Measurements from ENCODE around the gene LRRC1. TPM values are rescaled to one million over a fixed set of nuclear protein-coding genes. Genes with fewer than 3 reads are reported as not detected.

Gene LRRC1
- total and polyA plus RNA-seq, 10 of the 15 experiments (the other 5 are each of a cell fraction or from before 2014, with no cell fraction given), result 0.35 to 9.3 (median 0.63) TPM

- TF ChIP-seq MTA3 (IDR thresholded peaks at IDR 0.05; ENCODE audit: borderline replicate concordance, low read length) (no peak), NR2C1 (IDR thresholded peaks at IDR 0.05) (no peak), NFYA (IDR thresholded peaks at IDR 0.05; ENCODE audit: borderline replicate concordance, low read depth, low read length) (no peak), ZNF274 (IDR thresholded peaks at IDR 0.05; ENCODE audit: insufficient read depth, insufficient read length) (no peak), TCF7 (IDR thresholded peaks at IDR 0.05; ENCODE audit: borderline replicate concordance) (no peak), POLR2AphosphoS2 (IDR thresholded peaks at IDR 0.05; ENCODE audit: low read depth, low read length) (no peak), EZH2 (IDR thresholded peaks at IDR 0.05; ENCODE audit: borderline replicate concordance, control insufficient read depth, low read depth, low read length) (no peak), ATF7 (IDR thresholded peaks at IDR 0.05; ENCODE audit: low read depth) (no peak), SUPT20H (IDR thresholded peaks at IDR 0.05; ENCODE audit: borderline replicate concordance, control insufficient read depth, low read depth, low read length) (no peak), NFYB (IDR thresholded peaks at IDR 0.05; ENCODE audit: insufficient read depth, low read depth, low read length) (no peak), RCOR1 (conservative IDR thresholded peaks at IDR 0.05; ENCODE audit: low read depth, low read length) (no peak), FOS (IDR thresholded peaks at IDR 0.05; ENCODE audit: borderline replicate concordance, extremely low read depth, insufficient read length) (no peak), MAX (IDR thresholded peaks at IDR 0.05; ENCODE audit: low read depth, low read length) (no peak), MYC (IDR thresholded peaks at IDR 0.05; ENCODE audit: insufficient read depth, insufficient read length, insufficient replicate concordance, low read length, severe bottlenecking) (no peak), RFX5 (IDR thresholded peaks at IDR 0.05; ENCODE audit: low read depth, low read length) (no peak), CREM (IDR thresholded peaks at IDR 0.05; ENCODE audit: low read depth) (no peak)
- TF ChIP-seq, protein P1, sequence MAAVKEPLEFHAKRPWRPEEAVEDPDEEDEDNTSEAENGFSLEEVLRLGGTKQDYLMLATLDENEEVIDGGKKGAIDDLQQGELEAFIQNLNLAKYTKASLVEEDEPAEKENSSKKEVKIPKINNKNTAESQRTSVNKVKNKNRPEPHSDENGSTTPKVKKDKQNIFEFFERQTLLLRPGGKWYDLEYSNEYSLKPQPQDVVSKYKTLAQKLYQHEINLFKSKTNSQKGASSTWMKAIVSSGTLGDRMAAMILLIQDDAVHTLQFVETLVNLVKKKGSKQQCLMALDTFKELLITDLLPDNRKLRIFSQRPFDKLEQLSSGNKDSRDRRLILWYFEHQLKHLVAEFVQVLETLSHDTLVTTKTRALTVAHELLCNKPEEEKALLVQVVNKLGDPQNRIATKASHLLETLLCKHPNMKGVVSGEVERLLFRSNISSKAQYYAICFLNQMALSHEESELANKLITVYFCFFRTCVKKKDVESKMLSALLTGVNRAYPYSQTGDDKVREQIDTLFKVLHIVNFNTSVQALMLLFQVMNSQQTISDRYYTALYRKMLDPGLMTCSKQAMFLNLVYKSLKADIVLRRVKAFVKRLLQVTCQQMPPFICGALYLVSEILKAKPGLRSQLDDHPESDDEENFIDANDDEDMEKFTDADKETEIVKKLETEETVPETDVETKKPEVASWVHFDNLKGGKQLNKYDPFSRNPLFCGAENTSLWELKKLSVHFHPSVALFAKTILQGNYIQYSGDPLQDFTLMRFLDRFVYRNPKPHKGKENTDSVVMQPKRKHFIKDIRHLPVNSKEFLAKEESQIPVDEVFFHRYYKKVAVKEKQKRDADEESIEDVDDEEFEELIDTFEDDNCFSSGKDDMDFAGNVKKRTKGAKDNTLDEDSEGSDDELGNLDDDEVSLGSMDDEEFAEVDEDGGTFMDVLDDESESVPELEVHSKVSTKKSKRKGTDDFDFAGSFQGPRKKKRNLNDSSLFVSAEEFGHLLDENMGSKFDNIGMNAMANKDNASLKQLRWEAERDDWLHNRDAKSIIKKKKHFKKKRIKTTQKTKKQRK (IDR thresholded peaks at IDR 0.05; ENCODE audit: low read depth, low read length), result no peak
- ATAC-seq (no peak), DNase-seq (ENCODE audit: low read depth, low spot score) (no peak), FAIRE-seq (no peak)
- no peaks in the 10 kb centered on the region for H3K36me3 ChIP-seq (ENCODE audit: control insufficient read depth in 2 of 2, insufficient read depth in 2 of 2, low read length in 1 of 2)
- no peak overlapping the region for H3K9ac ChIP-seq (ENCODE audit: control insufficient read depth, insufficient read depth, low read length)
- WGBS (ENCODE audit: insufficient coverage, insufficient replicate concordance, low lambda C conversion rate, missing lambda C conversion rate), result 0% methylated on average over 2 of the region's 2 CpGs
- no peak overlapping the region for H3K27ac ChIP-seq (ENCODE audit: control insufficient read depth, insufficient read depth)
- no peaks in the 10 kb centered on the region for H3K9me3 ChIP-seq (replicated peaks; ENCODE audit: control insufficient read depth, insufficient read depth, low read length)
- H3K4me3 ChIP-seq, result no peak overlapping the region
- no peaks in the 10 kb centered on the region for H4K20me1 ChIP-seq (ENCODE audit: control insufficient read depth, insufficient read depth)
- H2AFZ ChIP-seq (ENCODE audit: control insufficient read depth, low read depth, low read length), result no peak overlapping the region
- H3K79me2 ChIP-seq (ENCODE audit: control insufficient read depth, insufficient read depth, low read length), result no peaks in the 10 kb centered on the region
- POLR2A ChIA-PET, result no interaction called here
- in situ Hi-C loops (cut with MboI) (no loop called here), intact Hi-C loops (cut with micrococcal nuclease; ENCODE audit: unreplicated experiment) (no loop called here)
- no peaks in the 10 kb centered on the region for H3K27me3 ChIP-seq (replicated peaks in 1 of 2; ENCODE audit: control insufficient read depth in 2 of 2, insufficient read depth in 2 of 2, low read length in 1 of 2)
- no peaks in the 10 kb centered on the region for H3K4me1 ChIP-seq (ENCODE audit: control insufficient read depth, insufficient read depth, low read length)
- RAD21 ChIA-PET (ENCODE audit: unreplicated experiment), result interaction anchor here (1.6 kb wide), 1 partner anchor 12 kb away, joined by 3 read pairs; no protein-coding TSS in a partner anchor
- BruUV-seq (replicated peaks), result no TSS peak
- H3K4me2 ChIP-seq (ENCODE audit: control insufficient read depth, insufficient read depth), result no peak overlapping the region
- CTCF ChIA-PET, result interaction anchor here (0.6 to 1.7 kb wide), 3 partner anchors 12 to 312 kb away, joined by 3 to 5 read pairs (median 4); no protein-coding TSS in a partner anchor
- SMC1A ChIA-PET (ENCODE audit: uncharacterized antibody, unreplicated experiment), result no interaction called here
Measured at GRCh38 chr6:53967415-53967814, 172.6 kb downstream of the LRRC1 start.

Measured in GM12878 (cell line).